ENCODE measurements around the gene ANKRD34A.

Gene ANKRD34A

DNA sequence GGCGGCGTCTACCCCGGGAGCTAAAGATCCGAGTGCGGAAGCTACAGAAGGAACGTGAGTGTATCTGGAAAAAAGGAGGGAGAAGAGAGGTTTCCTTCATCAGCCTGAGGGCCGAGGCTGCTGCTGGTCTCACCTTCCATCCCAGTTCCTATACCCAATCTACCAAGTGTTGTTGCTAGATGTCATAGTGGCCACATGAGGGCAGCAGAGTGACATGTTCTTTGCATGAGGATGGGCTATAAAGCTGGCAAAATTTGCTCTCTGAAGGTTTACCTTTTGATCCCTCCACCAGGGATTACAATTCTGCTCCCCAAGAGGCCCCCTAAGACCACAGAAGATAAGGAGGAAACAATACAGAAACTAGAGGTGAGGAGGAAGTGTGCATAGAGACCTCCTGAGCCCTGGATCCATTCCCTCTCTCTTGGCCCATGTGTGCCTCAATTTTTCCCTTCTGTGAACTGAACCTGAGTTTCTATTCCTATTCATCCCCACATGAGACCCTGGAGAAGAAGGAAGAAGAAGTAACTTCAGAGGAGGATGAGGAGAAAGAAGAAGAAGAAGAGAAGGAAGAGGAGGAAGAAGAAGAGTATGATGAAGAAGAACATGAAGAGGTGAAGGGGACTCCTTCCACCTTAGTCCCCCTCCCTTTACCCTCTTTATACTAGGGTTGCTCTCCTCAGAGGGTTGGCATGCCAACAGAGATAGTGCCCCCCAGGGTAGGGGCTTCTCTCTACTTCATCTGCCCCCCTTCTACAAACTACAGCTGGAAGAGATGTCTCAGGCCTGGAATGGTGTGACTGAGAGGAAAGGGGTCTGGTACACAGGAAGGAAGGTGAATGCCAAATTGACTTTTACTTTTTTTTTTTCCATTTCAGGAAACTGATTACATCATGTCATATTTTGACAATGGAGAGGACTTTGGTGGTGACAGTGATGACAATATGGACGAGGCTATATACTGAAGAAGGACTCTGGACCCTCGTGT is 13.4 kb upstream of the ANKRD34A start:
- H3K9me3 ChIP-seq (ENCODE audit: severe bottlenecking) = no peaks in the 10 kb centered on the region
- TF ChIP-seq, protein P1, sequence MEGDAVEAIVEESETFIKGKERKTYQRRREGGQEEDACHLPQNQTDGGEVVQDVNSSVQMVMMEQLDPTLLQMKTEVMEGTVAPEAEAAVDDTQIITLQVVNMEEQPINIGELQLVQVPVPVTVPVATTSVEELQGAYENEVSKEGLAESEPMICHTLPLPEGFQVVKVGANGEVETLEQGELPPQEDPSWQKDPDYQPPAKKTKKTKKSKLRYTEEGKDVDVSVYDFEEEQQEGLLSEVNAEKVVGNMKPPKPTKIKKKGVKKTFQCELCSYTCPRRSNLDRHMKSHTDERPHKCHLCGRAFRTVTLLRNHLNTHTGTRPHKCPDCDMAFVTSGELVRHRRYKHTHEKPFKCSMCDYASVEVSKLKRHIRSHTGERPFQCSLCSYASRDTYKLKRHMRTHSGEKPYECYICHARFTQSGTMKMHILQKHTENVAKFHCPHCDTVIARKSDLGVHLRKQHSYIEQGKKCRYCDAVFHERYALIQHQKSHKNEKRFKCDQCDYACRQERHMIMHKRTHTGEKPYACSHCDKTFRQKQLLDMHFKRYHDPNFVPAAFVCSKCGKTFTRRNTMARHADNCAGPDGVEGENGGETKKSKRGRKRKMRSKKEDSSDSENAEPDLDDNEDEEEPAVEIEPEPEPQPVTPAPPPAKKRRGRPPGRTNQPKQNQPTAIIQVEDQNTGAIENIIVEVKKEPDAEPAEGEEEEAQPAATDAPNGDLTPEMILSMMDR (IDR thresholded peaks at IDR 0.05; ENCODE audit: low read depth, low read length) = peak; percentile 97
- no peak overlapping the region for H3K4me3 ChIP-seq (ENCODE audit: low read depth, low read length)
- H3K27me3 ChIP-seq (ENCODE audit: insufficient read depth, low read depth, severe bottlenecking) = no peaks in the 10 kb centered on the region
- peak overlapping the region; percentile 21 for H3K27ac ChIP-seq
- no peaks in the 10 kb centered on the region for H3K36me3 ChIP-seq
- DNase-seq = peak; percentile 87

DNA sequence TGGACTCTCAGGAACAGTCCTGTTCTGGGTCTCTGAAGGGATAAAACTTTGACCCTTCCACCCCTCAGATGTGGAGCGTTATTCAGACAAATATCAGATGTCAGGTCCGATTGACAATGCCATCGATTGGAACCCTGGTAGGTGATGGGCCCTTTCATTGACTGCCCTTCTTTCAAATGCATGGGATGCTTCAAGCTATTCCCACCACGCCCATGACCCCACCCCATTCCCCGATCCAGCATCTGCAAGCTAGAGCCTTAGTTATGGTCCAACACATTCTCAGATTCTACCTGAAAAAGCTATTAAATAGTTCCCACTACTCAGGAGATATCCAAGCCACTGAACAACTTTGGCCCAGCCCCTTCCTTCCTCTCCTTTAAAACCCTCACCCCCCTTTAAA is 12.6 kb upstream of the ANKRD34A start:
- peak overlapping the region; percentile 4; the same call in 1 of the 2 replicates for H3K27ac ChIP-seq
- H3K27me3 ChIP-seq (ENCODE audit: insufficient read depth, low read depth, severe bottlenecking) = no peaks in the 10 kb centered on the region
- H3K9me3 ChIP-seq (ENCODE audit: severe bottlenecking) = no peaks in the 10 kb centered on the region
- TF ChIP-seq, protein P1 (IDR thresholded peaks at IDR 0.05; ENCODE audit: low read depth, low read length) = no peak
- no peak for DNase-seq
- no peaks in the 10 kb centered on the region for H3K36me3 ChIP-seq
- no peak overlapping the region for H3K4me3 ChIP-seq (ENCODE audit: low read depth, low read length)

DNA sequence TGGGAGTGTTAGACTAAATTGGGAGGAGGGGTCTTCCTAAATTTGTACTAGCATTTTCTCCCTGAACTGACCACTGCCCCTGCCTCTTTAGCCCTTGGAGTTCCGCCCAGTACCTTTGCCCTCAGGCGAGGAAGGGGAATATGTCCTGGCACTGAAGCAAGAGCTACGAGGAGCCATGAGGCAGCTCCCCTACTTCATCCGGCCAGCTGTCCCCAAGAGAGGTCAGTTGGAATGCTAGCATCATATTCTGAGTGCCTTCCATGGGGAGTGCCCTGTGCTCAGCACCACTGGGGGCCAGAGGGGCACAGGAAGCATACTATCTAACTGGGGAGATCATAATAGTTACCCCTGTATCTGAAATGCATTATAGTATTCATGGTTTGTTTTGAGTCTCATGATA is 10.8 kb upstream of the ANKRD34A start:
- H3K4me3 ChIP-seq (ENCODE audit: low read depth, low read length) = no peak overlapping the region
- H3K27me3 ChIP-seq (ENCODE audit: insufficient read depth, low read depth, severe bottlenecking) = no peaks in the 10 kb centered on the region
- H3K36me3 ChIP-seq = no peaks in the 10 kb centered on the region
- no peak for DNase-seq
- TF ChIP-seq, protein P1 (IDR thresholded peaks at IDR 0.05; ENCODE audit: low read depth, low read length) = no peak
- H3K9me3 ChIP-seq (ENCODE audit: severe bottlenecking) = no peaks in the 10 kb centered on the region
- no peak overlapping the region for H3K27ac ChIP-seq

DNA sequence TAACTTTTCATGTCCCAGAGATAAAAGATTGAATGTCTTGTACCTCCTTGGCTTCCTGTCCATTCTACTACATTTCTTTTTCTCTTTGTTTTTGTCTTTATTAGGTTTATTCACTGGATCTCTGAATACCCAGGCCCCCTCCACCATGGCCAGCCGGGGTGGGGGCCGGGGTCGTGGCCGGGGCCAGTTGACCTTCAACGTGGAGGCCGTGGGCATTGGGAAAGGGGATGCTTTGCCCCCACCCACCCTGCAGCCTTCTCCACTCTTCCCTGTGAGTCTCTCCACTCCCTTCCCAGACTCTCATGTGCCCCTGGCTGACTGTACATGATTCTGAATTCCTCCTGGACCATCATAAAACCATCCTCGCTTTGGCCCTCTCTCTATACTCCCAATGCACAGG is 10.3 kb upstream of the ANKRD34A start:
- Histone ChIP-seq H3K36me3 (no peaks in the 10 kb centered on the region), H3K9me3 (ENCODE audit: severe bottlenecking) (no peaks in the 10 kb centered on the region), H3K27me3 (ENCODE audit: insufficient read depth, low read depth, severe bottlenecking) (no peaks in the 10 kb centered on the region), H3K4me3 (ENCODE audit: low read depth, low read length) (no peak overlapping the region), H3K27ac (no peak overlapping the region)
- TF ChIP-seq, protein P1 (IDR thresholded peaks at IDR 0.05; ENCODE audit: low read depth, low read length) = no peak
- DNase-seq = no peak

DNA sequence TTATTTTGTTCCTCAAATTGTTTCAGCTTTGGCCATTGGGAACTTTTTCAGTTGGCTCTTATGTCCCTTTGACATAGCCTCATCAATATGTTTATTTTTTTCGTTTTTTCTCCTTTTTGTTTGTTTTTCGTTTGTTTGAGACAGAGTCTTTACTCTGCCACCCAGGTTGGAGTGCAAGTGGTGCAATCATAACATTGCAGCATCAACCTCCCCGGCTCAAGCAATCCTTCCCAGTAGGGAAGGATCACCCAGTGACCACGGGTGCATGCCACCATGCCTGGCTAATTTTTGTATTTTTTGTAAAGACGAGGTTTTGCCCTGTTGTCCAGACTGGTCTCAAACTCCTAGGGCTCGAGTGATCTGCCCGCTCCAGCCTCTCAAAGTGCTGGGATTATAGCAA is 8.2 kb upstream of the ANKRD34A start:
- no peak for DNase-seq
- Histone ChIP-seq H3K4me3 (ENCODE audit: low read depth, low read length) (no peak overlapping the region), H3K9me3 (ENCODE audit: severe bottlenecking) (no peaks in the 10 kb centered on the region), H3K27ac (no peak overlapping the region), H3K36me3 (no peaks in the 10 kb centered on the region), H3K27me3 (ENCODE audit: insufficient read depth, low read depth, severe bottlenecking) (no peaks in the 10 kb centered on the region)
- TF ChIP-seq, protein P1 (IDR thresholded peaks at IDR 0.05; ENCODE audit: low read depth, low read length) = no peak
